DND-41 (cell line): Measurements from ENCODE around the gene THBS2.

ENCODE experiments used
- EZH2 ChIP-seq: IDR thresholded peaks from 3 replicates; pipeline ENCODE4 v1.6.1; 2012; ENCODE audit warnings: borderline replicate concordance, low read depth, mild to moderate bottlenecking, moderate library complexity, low read length, inconsistent platforms; ENCODE audit not compliant: severe bottlenecking
- TF ChIP-seq, protein P1 (sequence below): IDR thresholded peaks from 2 replicates; pipeline ENCODE4 v1.5.1; 2012; ENCODE audit warnings: borderline replicate concordance, low read length, moderate library complexity, mild to moderate bottlenecking; ENCODE audit not compliant: poor library complexity, severe bottlenecking; ENCODE audit errors: extremely low read depth

DNA sequence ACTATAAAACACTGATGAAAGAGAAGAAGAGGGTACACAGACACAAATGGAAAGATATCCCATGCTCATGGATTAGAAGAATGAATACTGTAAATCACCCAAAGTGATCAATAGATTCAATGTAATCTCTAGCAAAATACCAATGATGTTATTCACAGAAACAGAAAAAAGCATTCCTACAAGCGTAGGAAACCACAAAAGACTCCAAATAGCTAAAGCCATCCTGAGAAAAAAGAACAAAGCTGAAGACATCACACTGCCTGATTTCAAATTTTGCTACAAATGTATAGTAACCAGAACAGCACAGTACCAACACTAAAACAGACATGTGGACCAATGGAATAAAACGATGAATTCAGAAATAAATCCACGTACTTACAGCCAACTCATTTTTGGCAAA is 43.0 kb downstream of the THBS2 start:
- TF ChIP-seq, protein P1, sequence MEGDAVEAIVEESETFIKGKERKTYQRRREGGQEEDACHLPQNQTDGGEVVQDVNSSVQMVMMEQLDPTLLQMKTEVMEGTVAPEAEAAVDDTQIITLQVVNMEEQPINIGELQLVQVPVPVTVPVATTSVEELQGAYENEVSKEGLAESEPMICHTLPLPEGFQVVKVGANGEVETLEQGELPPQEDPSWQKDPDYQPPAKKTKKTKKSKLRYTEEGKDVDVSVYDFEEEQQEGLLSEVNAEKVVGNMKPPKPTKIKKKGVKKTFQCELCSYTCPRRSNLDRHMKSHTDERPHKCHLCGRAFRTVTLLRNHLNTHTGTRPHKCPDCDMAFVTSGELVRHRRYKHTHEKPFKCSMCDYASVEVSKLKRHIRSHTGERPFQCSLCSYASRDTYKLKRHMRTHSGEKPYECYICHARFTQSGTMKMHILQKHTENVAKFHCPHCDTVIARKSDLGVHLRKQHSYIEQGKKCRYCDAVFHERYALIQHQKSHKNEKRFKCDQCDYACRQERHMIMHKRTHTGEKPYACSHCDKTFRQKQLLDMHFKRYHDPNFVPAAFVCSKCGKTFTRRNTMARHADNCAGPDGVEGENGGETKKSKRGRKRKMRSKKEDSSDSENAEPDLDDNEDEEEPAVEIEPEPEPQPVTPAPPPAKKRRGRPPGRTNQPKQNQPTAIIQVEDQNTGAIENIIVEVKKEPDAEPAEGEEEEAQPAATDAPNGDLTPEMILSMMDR = no peak
- TF ChIP-seq EZH2 = no peak
